Stimulated activated CD8-positive, alpha-beta memory T cell treated with anti-CD3 and anti-CD28 coated beads, Interleukin-4, amount 100 ng/mL, for 24 hours (primary cell): ENCODE measurements around the gene SFXN3.

Experiments used
- DNase-seq: peaks from one replicate; pipeline ENCODE4 v3.0.0-alpha.2; 2020; ENCODE audit warnings: low read depth

The SFXN3 gene

GRCh38 chr10:101075775-101076174 lies 44.7 kb downstream of the SFXN3 start:
- DNase-seq, result no peak

- DNase-seq, result no peak
Observed at GRCh38 chr10:101076630-101077029, 45.6 kb downstream of the SFXN3 start.

GRCh38 chr10:101079874-101080273 lies 48.8 kb downstream of the SFXN3 start:
- no peak for DNase-seq

- no peak for DNase-seq
Observed at GRCh38 chr10:101080933-101081931, 50.2 kb downstream of the SFXN3 start.

- no peak for DNase-seq
Observed at GRCh38 chr10:101085846-101086245, 54.8 kb downstream of the SFXN3 start.

GRCh38 chr10:101087376-101087775 lies 56.3 kb downstream of the SFXN3 start:
- no peak for DNase-seq

GRCh38 chr10:101087965-101088364 lies 56.9 kb downstream of the SFXN3 start:
- DNase-seq, result no peak

- DNase-seq, result no peak
Observed at GRCh38 chr10:101089520-101090299, 58.7 kb downstream of the SFXN3 start.

- DNase-seq, result no peak
Observed at GRCh38 chr10:101090597-101090996, 59.6 kb downstream of the SFXN3 start.
